A673 (cell line): ENCODE results near the gene NES.

Experiments
- CTCF ChIP-seq: fragments of 300-800, 200-600 bp; sonication (generic); conservative IDR thresholded peaks from 2 replicates; pipeline ENCODE4 v1.5.1; 2017; ENCODE audit warnings: low read depth, mild to moderate bottlenecking, antibody characterized with exemption, low read length, moderate library complexity, mixed read lengths
- EZH2 ChIP-seq: fragments of 200-600 bp; sonication (generic); IDR thresholded peaks from 2 replicates; pipeline ENCODE4 v1.6.1; 2017; ENCODE audit warnings: borderline replicate concordance, low read depth, mild to moderate bottlenecking, mixed read lengths, antibody characterized with exemption, low read length; ENCODE audit not compliant: poor library complexity, severe bottlenecking

GRCh38 chr1:156648951-156649350, 28.3 kb downstream of the NES start:
- TF ChIP-seq CTCF (no peak), EZH2 (no peak)
